GM19193 (cell line): Measurements from ENCODE around the gene WNK2.

Experiments
- POLR2A ChIP-seq: IDR thresholded peaks from 4 replicates; pipeline ENCODE4 v1.6.1; 2011; ENCODE audit not compliant: insufficient read depth, insufficient read length; ENCODE audit errors: extremely low read depth

WNK2 gene

GRCh38 chr9:93302586-93303257 is 118.8 kb downstream of the WNK2 start:
- TF ChIP-seq POLR2A: no peak

GRCh38 chr9:93303258-93303771 is 119.4 kb downstream of the WNK2 start:
- no peak for TF ChIP-seq POLR2A

DNA sequence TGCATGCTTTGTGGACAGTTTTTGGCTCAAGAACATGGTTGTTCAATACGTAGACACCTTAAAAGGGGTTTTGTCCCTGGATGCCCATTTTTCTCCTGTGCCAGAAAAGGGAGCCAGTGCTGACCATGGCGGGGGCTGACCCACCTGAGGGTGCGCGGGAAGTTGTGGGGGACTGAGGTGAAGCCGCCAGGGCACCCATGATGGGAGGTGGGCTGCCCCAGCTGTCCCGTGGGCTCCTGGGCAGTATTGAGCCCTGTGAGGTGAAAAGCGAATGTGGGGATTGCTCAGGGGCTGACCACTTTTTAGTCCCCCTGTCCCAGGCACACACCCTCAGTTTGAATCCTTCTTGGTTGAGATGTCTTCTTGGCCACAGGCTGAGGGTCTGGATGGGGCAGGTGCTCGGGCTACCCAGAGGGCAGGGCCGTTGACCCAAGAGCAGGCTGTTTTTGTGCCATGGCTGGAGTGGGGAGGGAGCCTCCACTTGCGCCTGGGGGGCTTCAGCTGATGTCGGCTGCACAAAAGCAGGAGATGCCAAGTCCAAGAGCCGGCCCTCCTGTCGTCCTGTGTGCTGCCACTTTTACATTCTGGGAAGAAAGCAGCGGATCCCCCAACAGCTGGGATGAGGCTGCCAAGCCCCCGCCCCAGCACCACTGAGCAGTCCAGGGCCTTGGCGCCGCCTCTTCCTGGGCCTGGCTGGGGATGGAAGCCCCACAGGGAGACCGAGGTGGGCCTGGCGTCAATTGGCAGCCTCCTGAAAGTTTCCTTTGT is 120.1 kb downstream of the WNK2 start:
- TF ChIP-seq POLR2A: no peak

- TF ChIP-seq POLR2A: no peak
Observed at GRCh38 chr9:93304574-93305496, 120.9 kb downstream of the WNK2 start.

DNA sequence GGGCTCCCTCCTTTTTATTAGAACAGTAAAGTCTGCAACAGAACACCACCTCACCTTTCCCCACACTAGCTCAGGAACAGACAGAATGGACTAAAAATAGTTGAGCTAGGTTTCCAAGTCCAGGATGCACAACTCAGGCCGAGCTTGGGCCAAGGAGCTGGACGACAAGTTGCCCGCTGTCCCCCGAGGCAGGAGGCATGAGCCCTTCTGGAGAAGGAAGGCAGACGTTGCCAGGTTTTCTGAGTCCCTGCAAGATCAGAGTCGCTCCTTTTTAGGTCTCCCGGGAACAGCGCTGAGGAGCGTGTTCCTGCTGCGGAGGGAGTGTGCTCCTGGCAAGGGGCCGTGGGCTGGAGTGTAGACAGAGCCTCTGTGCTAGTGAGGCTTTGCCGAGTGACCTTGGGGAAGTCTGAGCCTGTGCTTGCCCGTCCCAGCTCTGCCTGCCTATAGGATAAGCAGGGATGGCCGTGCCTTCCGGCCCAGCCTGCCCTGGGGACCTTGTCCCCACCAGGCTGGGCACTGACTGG is 121.6 kb downstream of the WNK2 start:
- TF ChIP-seq POLR2A: no peak

DNA sequence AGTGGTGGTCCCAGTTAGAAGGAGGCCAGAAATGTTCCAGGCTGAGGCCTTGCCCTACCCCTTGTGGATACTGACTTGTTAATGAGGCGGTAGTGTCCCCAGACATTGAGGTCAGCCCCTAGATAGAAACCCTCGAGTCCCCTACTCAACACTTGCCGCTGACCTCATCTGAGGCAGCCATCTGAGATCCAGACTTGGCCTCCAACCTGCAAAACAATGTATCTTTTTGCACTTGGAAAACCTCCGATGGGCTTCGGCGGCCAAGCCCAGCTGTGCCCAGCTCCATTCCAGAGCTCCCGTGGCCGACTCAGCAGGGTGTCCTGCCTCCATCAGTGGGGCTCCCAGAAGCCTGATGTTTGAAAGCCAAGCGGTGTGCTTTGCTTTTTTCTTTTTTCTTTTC is 122.1 kb downstream of the WNK2 start:
- no peak for TF ChIP-seq POLR2A

DNA sequence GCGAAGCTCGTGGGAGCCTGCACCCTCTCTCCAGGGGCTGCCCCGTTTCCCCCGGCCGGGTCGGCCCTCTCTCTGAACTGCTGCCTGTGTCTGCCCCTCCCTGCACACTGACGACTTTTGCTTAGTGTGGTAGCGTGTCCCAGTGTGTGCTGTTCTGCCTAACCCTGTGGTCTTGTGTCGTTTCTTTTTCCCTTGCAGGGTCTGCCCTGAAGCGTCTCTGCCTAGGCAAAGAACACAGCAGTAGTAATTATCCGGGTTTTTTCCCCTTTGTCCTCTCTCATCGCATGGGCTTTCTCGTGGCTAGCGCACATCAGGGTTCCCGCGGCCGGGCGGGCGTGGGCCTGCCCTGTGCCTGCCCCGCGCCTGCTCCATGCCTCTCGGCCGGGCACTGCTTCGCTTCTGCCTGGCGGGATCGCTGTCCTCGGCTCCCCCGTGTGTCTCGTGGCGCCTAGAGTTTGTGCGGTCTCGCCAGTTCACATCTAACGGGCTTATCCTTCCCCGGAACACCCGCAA is 122.7 kb downstream of the WNK2 start:
- no peak for TF ChIP-seq POLR2A

DNA sequence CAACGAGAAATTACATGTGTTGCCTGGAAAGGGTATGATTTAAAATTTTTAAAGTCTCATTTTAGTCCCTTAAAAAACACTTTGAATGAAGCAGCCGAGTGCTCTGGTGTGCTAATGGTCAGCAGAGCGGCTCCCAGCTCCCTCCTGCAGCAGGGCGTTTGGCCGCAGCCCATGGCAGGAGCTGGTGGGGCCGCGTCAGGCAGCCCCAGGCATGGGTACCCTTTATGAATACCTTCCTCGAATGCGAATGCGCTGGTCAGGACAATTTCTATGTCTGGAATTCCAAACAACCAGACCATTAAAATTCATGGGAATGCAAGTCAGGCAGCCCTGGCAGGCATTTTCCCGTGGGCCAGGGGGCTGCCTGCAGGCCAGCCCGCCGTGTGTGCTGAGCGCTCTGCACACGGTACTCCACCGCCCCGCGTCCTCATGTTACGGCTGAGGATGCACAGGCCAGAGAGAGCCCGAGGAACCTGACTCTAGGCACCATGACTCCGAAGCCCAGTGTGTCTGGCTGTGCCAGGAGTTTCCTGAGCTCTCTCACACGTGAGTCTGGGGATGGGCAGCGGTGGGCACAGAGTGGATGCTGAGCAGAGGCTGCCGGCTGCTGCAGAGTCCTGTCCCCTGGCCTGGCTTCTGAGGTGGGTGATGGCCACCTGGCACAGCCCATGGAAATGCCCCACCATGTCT is 123.7 kb downstream of the WNK2 start:
- no peak for TF ChIP-seq POLR2A

GRCh38 chr9:93308158-93308602 is 124.2 kb downstream of the WNK2 start:
- TF ChIP-seq POLR2A: no peak

DNA sequence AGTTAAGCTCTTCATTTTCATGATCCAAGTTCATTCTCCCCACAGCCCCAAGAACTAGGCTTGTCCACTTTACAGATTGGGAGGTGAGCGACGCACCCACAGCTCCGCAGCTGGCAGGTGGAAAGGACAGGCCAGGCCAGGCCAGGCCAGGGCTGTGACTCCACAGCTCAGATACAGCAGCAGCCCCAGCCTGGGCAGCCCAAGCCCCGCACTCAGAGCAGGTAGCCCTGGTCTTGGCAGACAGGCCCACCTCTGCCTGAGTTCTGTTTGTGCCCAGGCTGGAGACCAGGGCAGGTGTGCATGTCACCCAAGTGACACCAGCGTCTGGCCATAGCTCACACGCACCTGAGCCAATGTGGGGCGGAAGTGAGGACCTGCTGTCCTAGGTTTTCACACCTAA is 124.7 kb downstream of the WNK2 start:
- no peak for TF ChIP-seq POLR2A

- TF ChIP-seq POLR2A: no peak
Observed at GRCh38 chr9:93309889-93310425, 126.0 kb downstream of the WNK2 start.

DNA sequence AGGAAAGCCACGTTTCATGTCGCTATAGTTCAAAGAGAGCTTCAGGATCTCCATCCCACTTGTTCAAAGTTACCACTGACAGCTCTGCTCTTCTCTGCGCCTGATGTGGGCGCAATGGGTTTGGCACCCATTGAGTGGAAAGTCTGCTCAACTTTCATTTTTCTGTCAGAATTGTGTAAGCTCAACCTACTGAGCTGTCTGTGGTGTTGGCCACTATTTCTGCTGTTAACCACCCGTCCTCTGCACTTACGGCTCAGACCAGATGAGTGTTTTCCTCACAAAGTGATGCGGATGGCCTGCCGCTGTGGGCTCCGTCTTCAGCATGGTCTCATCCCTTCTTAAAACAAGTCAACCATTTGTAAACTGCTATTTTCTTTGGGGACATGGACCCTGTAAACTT is 131.2 kb downstream of the WNK2 start:
- TF ChIP-seq POLR2A: no peak

GRCh38 chr9:93315960-93316359 is 132.0 kb downstream of the WNK2 start:
- no peak for TF ChIP-seq POLR2A
